Mononuclear cell (primary cell): ENCODE results near the gene ANXA11. TPM values are rescaled to one million over a fixed set of nuclear protein-coding genes. Genes with fewer than 3 reads are reported as not detected.

Source experiments
- H3K27me3 ChIP-seq: 2 replicates; pipeline ENCODE4 v1.6.0; 2011; ENCODE audit warnings: low read length, control low read depth; ENCODE audit not compliant: insufficient read depth
- H3K4me1 ChIP-seq: 2 replicates; pipeline ENCODE4 v1.5.1; 2011; ENCODE audit warnings: mild to moderate bottlenecking, low read length, control low read depth; ENCODE audit not compliant: insufficient read depth
- H3K4me3 ChIP-seq: 2 replicates; pipeline ENCODE4 v1.5.1; 2011; ENCODE audit warnings: mild to moderate bottlenecking, low read length, moderate library complexity
- H3K9me3 ChIP-seq: 2 replicates; pipeline ENCODE4 v1.5.1; 2011; ENCODE audit warnings: low read depth, mild to moderate bottlenecking, control low read depth, low read length
- total RNA-seq: library from RNA; depleted of rRNA; stranded (reverse); fragments of >200 nt; gene quantifications from one replicate; pipeline ENCODE4 v1.2.3, GENCODE V29; 2012

Gene ANXA11
- total RNA-seq, 1 donor, result 61.6 TPM

DNA sequence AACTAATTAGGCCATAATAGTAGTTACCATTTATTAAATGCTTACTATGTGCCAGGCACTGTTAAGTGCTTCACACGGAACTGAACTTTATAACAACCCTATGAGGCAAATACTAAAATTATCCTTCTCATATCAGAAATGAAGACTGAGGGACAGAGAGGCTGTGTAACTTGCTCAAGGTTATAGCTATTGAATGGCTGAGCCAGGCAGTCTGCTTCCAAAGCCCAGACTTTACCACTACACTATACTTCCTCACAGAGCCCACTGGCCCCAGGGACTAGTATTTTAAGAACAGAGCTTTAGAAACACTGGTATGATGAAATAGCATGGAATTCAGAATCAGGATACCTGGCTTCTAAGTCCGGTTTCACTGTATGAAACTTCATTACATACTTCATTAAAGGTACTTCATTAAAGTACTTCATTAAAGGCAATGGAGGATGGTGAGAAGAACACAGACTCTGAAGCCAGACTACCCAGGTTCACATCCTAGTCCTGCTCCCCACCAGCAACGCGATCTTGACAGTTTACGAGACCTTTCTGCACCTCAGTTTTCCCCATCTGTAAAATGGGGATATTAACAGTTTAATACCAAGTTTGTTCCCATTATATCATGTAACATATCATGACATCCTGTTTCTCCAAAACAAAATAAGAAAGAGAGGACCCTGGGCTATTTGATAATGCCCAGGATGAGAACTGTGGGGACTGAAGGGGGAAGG, 19.6 kb downstream of the ANXA11 start:
- Histone ChIP-seq H3K4me1 (peaks cover 78% of the 10 kb centered on the region), H3K9me3 (no peaks in the 10 kb centered on the region), H3K4me3 (no peak overlapping the region), H3K27me3 (no peaks in the 10 kb centered on the region)

DNA sequence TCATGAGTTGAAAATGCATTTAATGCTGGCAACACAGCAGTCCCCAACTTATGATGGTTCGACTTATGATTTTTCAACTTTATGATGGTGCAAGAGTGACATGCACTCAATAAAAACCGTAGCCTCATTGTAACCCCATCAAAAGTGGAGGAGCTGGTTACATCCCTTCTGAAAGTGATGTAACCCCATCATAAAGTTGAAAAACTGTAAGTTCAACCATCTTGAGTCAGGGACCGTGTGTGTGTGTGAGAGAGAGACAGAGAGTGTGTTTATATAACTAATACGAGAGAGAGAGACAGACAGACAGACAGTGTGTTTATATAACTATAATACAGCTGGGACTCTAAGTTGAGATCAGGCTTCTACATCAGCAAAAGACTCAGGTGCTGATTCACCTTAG, 21.0 kb downstream of the ANXA11 start:
- H3K4me3 ChIP-seq, result no peak overlapping the region
- H3K4me1 ChIP-seq, result peaks cover 64% of the 10 kb centered on the region
- no peaks in the 10 kb centered on the region for H3K9me3 ChIP-seq
- H3K27me3 ChIP-seq, result no peaks in the 10 kb centered on the region

DNA sequence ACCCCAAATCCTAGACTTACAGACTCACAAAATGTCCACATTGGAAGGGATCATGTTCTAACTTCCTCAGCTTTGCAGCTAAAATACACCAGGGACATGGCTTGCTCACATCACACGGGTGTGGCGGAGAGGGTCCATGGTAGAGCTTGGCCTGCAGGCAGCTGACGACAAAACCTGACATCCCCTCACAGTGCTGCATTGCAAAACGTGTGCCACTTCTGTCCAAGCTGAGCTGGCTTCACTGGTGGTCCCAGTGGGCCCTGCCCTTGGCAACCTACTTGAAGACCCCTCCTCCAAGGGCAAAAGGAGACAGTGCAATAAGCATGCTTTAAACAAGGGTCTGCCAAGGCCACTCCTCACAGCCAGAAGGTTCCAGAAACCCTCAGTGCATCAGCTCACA, 21.9 kb downstream of the ANXA11 start:
- no peaks in the 10 kb centered on the region for H3K9me3 ChIP-seq
- no peak overlapping the region for H3K4me3 ChIP-seq
- H3K4me1 ChIP-seq, result peaks cover 59% of the 10 kb centered on the region
- no peaks in the 10 kb centered on the region for H3K27me3 ChIP-seq

GRCh38 chr10:80182986-80183385, 22.4 kb downstream of the ANXA11 start:
- Histone ChIP-seq H3K9me3 (no peaks in the 10 kb centered on the region), H3K4me1 (peaks cover 57% of the 10 kb centered on the region), H3K4me3 (no peak overlapping the region), H3K27me3 (no peaks in the 10 kb centered on the region)

GRCh38 chr10:80177781-80178636, 27.3 kb downstream of the ANXA11 start:
- H3K4me1 ChIP-seq, result peaks cover 23% of the 10 kb centered on the region
- no peaks in the 10 kb centered on the region for H3K27me3 ChIP-seq
- H3K9me3 ChIP-seq, result no peaks in the 10 kb centered on the region
- no peak overlapping the region for H3K4me3 ChIP-seq

DNA sequence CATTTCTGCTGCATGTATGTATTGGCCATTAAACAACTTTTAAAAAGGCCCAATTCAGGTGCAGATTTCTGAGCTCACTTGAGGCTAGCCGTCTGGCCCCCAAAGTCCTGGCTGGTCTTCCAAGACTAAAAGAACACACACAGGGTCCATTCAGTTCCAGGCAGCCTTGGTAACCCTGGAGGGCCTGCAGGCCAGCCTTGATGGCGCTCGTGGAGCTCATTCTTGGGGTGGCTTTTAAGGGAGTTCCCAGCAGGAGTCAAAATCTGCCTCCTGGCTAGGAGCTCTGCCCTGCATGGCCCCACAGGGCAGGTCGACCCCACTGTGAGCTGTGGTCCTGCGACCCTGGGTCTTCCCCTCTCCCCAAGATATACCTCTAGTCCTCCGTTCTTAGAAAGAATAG, 28.8 kb downstream of the ANXA11 start:
- no peaks in the 10 kb centered on the region for H3K27me3 ChIP-seq
- H3K4me3 ChIP-seq, result no peak overlapping the region
- peaks cover 21% of the 10 kb centered on the region for H3K4me1 ChIP-seq
- no peaks in the 10 kb centered on the region for H3K9me3 ChIP-seq

GRCh38 chr10:80174641-80175395, 30.5 kb downstream of the ANXA11 start:
- Histone ChIP-seq H3K27me3 (no peaks in the 10 kb centered on the region), H3K4me3 (no peak overlapping the region), H3K4me1 (peaks cover 26% of the 10 kb centered on the region), H3K9me3 (no peaks in the 10 kb centered on the region)

DNA sequence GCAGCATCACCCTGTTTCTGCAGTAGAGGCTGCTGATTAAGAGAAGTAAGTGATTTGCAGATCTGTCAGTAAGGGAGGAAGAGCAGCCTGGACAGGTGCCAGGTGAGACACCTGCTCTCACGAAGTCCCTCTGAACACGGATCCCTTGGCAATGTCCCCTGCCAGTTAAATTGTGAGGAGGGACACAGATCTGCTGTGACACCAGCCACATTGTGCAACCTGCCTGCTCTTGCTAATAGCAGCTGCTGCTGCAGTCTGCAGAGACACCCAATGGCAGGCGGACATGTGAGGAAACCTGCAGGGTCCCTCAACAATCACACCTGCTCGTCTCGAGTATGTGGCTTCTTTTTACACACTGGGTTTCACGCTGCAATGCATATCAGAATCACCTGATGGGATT, 31.9 kb downstream of the ANXA11 start:
- peaks cover 23% of the 10 kb centered on the region for H3K4me1 ChIP-seq
- no peaks in the 10 kb centered on the region for H3K9me3 ChIP-seq
- H3K4me3 ChIP-seq, result no peak overlapping the region
- no peaks in the 10 kb centered on the region for H3K27me3 ChIP-seq

GRCh38 chr10:80172896-80173295, 32.4 kb downstream of the ANXA11 start:
- no peaks in the 10 kb centered on the region for H3K9me3 ChIP-seq
- no peaks in the 10 kb centered on the region for H3K27me3 ChIP-seq
- H3K4me3 ChIP-seq, result no peak overlapping the region
- peaks cover 20% of the 10 kb centered on the region for H3K4me1 ChIP-seq

GRCh38 chr10:80171248-80171660, 34.1 kb downstream of the ANXA11 start:
- Histone ChIP-seq H3K4me1 (peaks cover 15% of the 10 kb centered on the region), H3K9me3 (no peaks in the 10 kb centered on the region), H3K4me3 (no peak overlapping the region), H3K27me3 (no peaks in the 10 kb centered on the region)

DNA sequence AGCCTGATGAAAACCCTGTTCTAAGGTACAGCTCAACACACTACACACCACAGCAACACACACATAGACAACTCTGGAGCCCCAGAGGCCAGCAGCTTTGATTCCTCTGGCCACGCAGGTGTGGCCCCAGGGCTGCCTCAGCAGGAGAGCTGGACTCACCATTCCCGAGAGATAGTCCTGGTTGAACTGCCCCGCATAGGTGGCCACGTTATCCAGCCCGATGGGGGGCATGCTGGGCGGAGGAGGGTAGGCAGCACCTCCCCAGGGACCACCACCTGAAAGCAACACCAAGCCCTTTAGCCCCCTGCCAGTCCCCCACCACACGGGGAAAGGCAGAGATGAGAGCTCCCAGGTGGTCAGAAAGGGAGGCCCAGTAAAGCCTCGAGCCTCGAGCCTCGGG, 34.7 kb downstream of the ANXA11 start:
- Histone ChIP-seq H3K27me3 (no peaks in the 10 kb centered on the region), H3K9me3 (no peaks in the 10 kb centered on the region), H3K4me3 (no peak overlapping the region), H3K4me1 (peaks cover 20% of the 10 kb centered on the region)

DNA sequence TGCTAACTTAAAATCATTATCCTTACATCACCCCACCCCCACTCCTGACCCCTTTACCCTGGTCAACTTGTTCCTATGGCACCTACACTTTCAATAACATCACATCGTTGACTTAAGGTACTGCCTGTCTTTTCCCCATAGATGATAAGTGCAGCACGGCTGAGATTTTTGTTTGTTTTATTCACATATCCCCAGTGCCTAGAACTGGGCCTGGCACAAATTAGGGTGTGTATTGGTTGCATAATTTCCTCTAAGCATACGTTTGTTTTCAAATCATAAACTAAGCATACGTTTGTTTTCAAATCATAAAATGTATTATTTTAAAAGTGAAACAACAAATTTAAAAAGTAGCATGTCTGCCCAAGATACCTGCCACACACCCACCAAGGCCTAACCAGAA, 35.3 kb downstream of the ANXA11 start:
- no peaks in the 10 kb centered on the region for H3K9me3 ChIP-seq
- H3K27me3 ChIP-seq, result no peaks in the 10 kb centered on the region
- no peak overlapping the region for H3K4me3 ChIP-seq
- H3K4me1 ChIP-seq, result peaks cover 20% of the 10 kb centered on the region

GRCh38 chr10:80168679-80169380, 36.5 kb downstream of the ANXA11 start:
- Histone ChIP-seq H3K27me3 (no peaks in the 10 kb centered on the region), H3K4me3 (no peak overlapping the region), H3K9me3 (no peaks in the 10 kb centered on the region), H3K4me1 (peaks cover 20% of the 10 kb centered on the region)

- Histone ChIP-seq H3K27me3 (no peaks in the 10 kb centered on the region), H3K4me1 (peaks cover 20% of the 10 kb centered on the region), H3K9me3 (no peaks in the 10 kb centered on the region), H3K4me3 (no peak overlapping the region)
Observed at GRCh38 chr10:80168162-80168511, 37.2 kb downstream of the ANXA11 start.
